ENCODE measurements around the gene NAT9.

Gene NAT9

DNA sequence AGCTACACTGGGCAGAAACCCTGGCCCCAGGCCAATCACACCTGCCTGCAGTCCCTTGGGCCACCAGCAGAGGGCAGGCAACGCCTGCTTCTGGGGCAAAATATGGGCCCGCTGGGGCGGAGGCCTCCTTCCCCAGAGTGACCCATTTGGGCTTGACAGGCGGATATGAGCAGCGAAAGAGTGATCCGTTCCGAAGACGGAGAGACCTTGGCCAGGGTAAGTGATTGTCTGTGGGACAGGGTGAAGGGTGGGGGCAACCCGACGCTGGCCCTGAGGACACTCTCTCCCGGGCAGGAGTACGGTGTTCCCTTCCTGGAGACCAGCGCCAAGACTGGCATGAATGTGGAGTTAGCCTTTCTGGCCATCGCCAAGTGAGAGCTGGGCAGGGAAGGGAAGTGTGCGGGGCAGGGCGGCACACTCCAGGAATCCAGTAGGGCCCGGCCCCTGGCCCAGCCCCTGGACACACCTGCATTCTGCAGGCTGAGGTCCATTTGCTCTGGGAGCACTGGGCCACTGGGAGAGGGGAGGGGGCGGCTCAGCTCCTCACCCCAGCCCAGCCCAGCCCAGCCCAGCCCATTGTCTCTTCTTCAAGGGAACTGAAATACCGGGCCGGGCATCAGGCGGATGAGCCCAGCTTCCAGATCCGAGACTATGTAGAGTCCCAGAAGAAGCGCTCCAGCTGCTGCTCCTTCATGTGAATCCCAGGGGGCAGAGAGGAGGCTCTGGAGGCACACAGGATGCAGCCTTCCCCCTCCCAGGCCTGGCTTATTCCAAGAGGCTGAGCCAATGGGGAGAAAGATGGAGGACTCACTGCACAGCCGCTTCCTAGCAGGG is 31.2 kb downstream of the NAT9 start:
- Histone ChIP-seq H3K9ac (ENCODE audit: low read length) (peak overlapping the region; percentile 34), H3K23ac (ENCODE audit: low read length) (no peak overlapping the region), H3K36me3 (ENCODE audit: control insufficient read depth, insufficient read depth, low read length) (no peaks in the 10 kb centered on the region), H3K4me1 (ENCODE audit: control insufficient read depth, low read depth, low read length) (peaks cover 23% of the 10 kb centered on the region), H3K27me3 (ENCODE audit: insufficient read depth, low read length, poor library complexity) (no peaks in the 10 kb centered on the region), H3K4me2 (ENCODE audit: low read length) (peak overlapping the region; percentile 19), H2BK120ac (ENCODE audit: low read depth, low read length) (no peak overlapping the region), H3K79me1 (ENCODE audit: low read length) (peaks cover 4% of the 10 kb centered on the region), H3K56ac (ENCODE audit: low read length) (peak overlapping the region; percentile 71), H3K27ac (ENCODE audit: low read depth, low read length) (no peak overlapping the region), H2AK5ac (ENCODE audit: low read length) (no peak overlapping the region), H3K79me2 (ENCODE audit: control insufficient read depth, insufficient read depth, low read length) (peaks cover 14% of the 10 kb centered on the region), H2BK5ac (ENCODE audit: low read length) (no peak overlapping the region), H4K5ac (ENCODE audit: low read length) (no peak overlapping the region), H3K4me3 (ENCODE audit: low read length) (no peak overlapping the region), H4K8ac (ENCODE audit: low read depth, low read length) (no peak overlapping the region), H3K4ac (ENCODE audit: low read depth, low read length) (no peak overlapping the region), H3K18ac (ENCODE audit: low read length) (peak overlapping the region; percentile 28), H2BK15ac (replicated peaks; ENCODE audit: low read depth) (no peak overlapping the region)
- WGBS (ENCODE audit: extremely low coverage, insufficient coverage, low lambda C conversion rate): no CpG with 5 or more reads among the region's 24 CpGs
- peak; percentile 93 for DNase-seq

DNA sequence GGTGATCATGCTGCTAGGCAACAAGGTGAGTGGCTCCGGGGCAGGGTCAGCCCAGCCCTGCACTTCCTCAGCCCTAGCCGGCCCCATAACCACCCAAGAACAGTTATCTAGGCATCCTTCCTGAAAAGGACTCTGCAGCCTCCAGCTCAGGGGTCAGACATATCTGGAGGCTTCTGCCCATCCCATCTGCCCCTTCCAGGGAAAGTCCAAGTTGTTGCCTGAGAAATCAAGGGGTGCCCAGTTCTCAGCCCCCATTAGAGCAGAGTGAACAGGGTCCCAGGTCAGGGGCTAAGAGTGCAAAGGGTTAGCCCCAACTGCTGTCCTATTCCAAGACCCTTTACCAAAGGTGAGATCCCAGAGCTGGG is 31.8 kb downstream of the NAT9 start:
- H2BK120ac ChIP-seq (ENCODE audit: low read depth, low read length): no peak overlapping the region
- no peak overlapping the region for H2AK5ac ChIP-seq (ENCODE audit: low read length)
- DNase-seq: no peak
- no peak overlapping the region for H3K23ac ChIP-seq (ENCODE audit: low read length)
- H4K5ac ChIP-seq (ENCODE audit: low read length): no peak overlapping the region
- peaks cover 23% of the 10 kb centered on the region for H3K4me1 ChIP-seq (ENCODE audit: control insufficient read depth, low read depth, low read length)
- no peak overlapping the region for H2BK5ac ChIP-seq (ENCODE audit: low read length)
- no peak overlapping the region for H3K4me2 ChIP-seq (ENCODE audit: low read length)
- H3K4me3 ChIP-seq (ENCODE audit: low read length): no peak overlapping the region
- no CpG with 5 or more reads among the region's 2 CpGs for WGBS (ENCODE audit: extremely low coverage, insufficient coverage, low lambda C conversion rate)
- no peak overlapping the region for H2BK15ac ChIP-seq (replicated peaks; ENCODE audit: low read depth)
- H3K56ac ChIP-seq (ENCODE audit: low read length): no peak overlapping the region
- H4K8ac ChIP-seq (ENCODE audit: low read depth, low read length): no peak overlapping the region
- H3K79me1 ChIP-seq (ENCODE audit: low read length): peaks cover 3% of the 10 kb centered on the region
- H3K4ac ChIP-seq (ENCODE audit: low read depth, low read length): no peak overlapping the region
- no peaks in the 10 kb centered on the region for H3K27me3 ChIP-seq (ENCODE audit: insufficient read depth, low read length, poor library complexity)
- H3K27ac ChIP-seq (ENCODE audit: low read depth, low read length): no peak overlapping the region
- peaks cover 8% of the 10 kb centered on the region for H3K79me2 ChIP-seq (ENCODE audit: control insufficient read depth, insufficient read depth, low read length)
- no peak overlapping the region for H3K9ac ChIP-seq (ENCODE audit: low read length)
- no peak overlapping the region for H3K18ac ChIP-seq (ENCODE audit: low read length)
- no peaks in the 10 kb centered on the region for H3K36me3 ChIP-seq (ENCODE audit: control insufficient read depth, insufficient read depth, low read length)

DNA sequence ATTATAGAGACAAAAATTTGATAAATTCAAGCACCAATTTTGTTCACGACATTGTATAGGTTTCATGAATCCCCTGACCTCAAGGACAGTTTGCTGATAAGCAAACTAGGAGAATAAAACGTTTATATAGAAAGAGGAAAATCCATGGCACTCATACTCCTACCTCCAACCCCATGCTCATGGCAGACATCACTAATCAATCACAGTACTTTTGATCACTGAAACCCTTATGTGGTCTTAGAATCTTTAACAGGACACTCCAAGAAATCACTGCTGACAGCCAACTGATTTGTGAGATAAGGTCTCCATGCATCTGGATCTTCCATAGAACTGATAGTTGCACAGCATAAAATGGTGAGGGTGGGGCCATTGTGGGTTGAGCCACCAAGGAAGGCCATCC is 32.4 kb downstream of the NAT9 start:
- DNase-seq: no peak
- peaks cover 23% of the 10 kb centered on the region for H3K4me1 ChIP-seq (ENCODE audit: control insufficient read depth, low read depth, low read length)
- H3K4ac ChIP-seq (ENCODE audit: low read depth, low read length): no peak overlapping the region
- H3K27me3 ChIP-seq (ENCODE audit: insufficient read depth, low read length, poor library complexity): no peaks in the 10 kb centered on the region
- peaks cover 2% of the 10 kb centered on the region for H3K79me2 ChIP-seq (ENCODE audit: control insufficient read depth, insufficient read depth, low read length)
- no peak overlapping the region for H4K8ac ChIP-seq (ENCODE audit: low read depth, low read length)
- no CpG with 5 or more reads among the region's 2 CpGs for WGBS (ENCODE audit: extremely low coverage, insufficient coverage, low lambda C conversion rate)
- no peak overlapping the region for H3K56ac ChIP-seq (ENCODE audit: low read length)
- no peak overlapping the region for H3K18ac ChIP-seq (ENCODE audit: low read length)
- H3K4me2 ChIP-seq (ENCODE audit: low read length): no peak overlapping the region
- H3K27ac ChIP-seq (ENCODE audit: low read depth, low read length): no peak overlapping the region
- peaks cover 2% of the 10 kb centered on the region for H3K79me1 ChIP-seq (ENCODE audit: low read length)
- H4K5ac ChIP-seq (ENCODE audit: low read length): no peak overlapping the region
- H2BK120ac ChIP-seq (ENCODE audit: low read depth, low read length): no peak overlapping the region
- no peak overlapping the region for H2BK5ac ChIP-seq (ENCODE audit: low read length)
- no peak overlapping the region for H2BK15ac ChIP-seq (replicated peaks; ENCODE audit: low read depth)
- H3K4me3 ChIP-seq (ENCODE audit: low read length): no peak overlapping the region
- H2AK5ac ChIP-seq (ENCODE audit: low read length): no peak overlapping the region
- H3K9ac ChIP-seq (ENCODE audit: low read length): no peak overlapping the region
- no peak overlapping the region for H3K23ac ChIP-seq (ENCODE audit: low read length)
- no peaks in the 10 kb centered on the region for H3K36me3 ChIP-seq (ENCODE audit: control insufficient read depth, insufficient read depth, low read length)

DNA sequence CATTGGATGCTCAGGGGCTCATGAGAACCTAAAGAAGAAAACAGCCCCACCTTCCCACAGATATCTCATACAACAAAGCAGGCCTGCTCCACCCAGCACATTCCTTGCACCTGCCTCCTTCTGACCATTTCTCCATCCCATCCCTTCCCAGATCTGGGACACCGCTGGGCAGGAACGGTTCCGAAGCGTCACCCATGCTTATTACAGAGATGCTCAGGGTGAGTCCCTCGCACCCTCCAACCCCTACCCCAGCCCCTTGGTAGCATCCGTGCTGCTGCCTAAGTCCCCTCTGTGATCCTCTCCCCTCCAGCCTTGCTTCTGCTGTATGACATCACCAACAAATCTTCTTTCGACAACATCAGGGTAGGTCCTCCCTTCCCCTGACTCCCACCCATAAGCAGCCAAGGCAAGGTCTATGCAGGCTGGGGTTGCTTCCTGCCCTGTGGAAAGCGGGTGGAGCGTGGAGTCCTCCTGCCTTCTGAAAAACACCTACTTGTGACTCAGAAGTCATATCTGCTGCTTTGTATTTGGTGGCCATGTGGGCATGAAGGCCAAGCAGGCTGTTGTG is 33.1 kb downstream of the NAT9 start:
- DNase-seq: no peak
- H3K23ac ChIP-seq (ENCODE audit: low read length): no peak overlapping the region
- no peak overlapping the region for H2BK120ac ChIP-seq (ENCODE audit: low read depth, low read length)
- H3K18ac ChIP-seq (ENCODE audit: low read length): no peak overlapping the region
- H3K36me3 ChIP-seq (ENCODE audit: control insufficient read depth, insufficient read depth, low read length): no peaks in the 10 kb centered on the region
- H2AK5ac ChIP-seq (ENCODE audit: low read length): no peak overlapping the region
- H3K27ac ChIP-seq (ENCODE audit: low read depth, low read length): no peak overlapping the region
- no peaks in the 10 kb centered on the region for H3K79me2 ChIP-seq (ENCODE audit: control insufficient read depth, insufficient read depth, low read length)
- no peak overlapping the region for H2BK5ac ChIP-seq (ENCODE audit: low read length)
- no peak overlapping the region for H2BK15ac ChIP-seq (replicated peaks; ENCODE audit: low read depth)
- no peak overlapping the region for H3K56ac ChIP-seq (ENCODE audit: low read length)
- no peak overlapping the region for H3K9ac ChIP-seq (ENCODE audit: low read length)
- WGBS (ENCODE audit: extremely low coverage, insufficient coverage, low lambda C conversion rate): no CpG with 5 or more reads among the region's 9 CpGs
- H3K79me1 ChIP-seq (ENCODE audit: low read length): no peaks in the 10 kb centered on the region
- H3K4ac ChIP-seq (ENCODE audit: low read depth, low read length): no peak overlapping the region
- H3K4me2 ChIP-seq (ENCODE audit: low read length): no peak overlapping the region
- H3K27me3 ChIP-seq (ENCODE audit: insufficient read depth, low read length, poor library complexity): no peaks in the 10 kb centered on the region
- no peak overlapping the region for H4K8ac ChIP-seq (ENCODE audit: low read depth, low read length)
- H4K5ac ChIP-seq (ENCODE audit: low read length): no peak overlapping the region
- H3K4me3 ChIP-seq (ENCODE audit: low read length): no peak overlapping the region
- H3K4me1 ChIP-seq (ENCODE audit: control insufficient read depth, low read depth, low read length): peaks cover 23% of the 10 kb centered on the region

DNA sequence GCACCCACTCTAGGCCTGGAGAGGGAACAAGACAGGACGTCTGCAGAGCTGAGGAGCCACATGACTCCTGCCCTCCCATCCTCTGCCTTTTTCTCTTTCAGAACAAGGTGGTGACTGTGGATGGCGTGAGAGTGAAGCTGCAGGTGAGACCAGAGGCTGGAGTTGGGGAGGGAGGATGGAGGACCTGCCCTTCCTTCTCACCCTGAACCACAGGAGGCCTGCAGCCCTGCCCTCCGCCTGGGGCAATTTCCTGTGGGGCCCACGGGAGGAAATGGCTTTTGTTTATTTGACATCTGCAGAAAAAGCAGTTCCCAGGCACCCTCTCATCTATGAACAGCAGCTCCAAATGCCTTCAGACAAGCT is 34.0 kb downstream of the NAT9 start:
- H3K36me3 ChIP-seq (ENCODE audit: control insufficient read depth, insufficient read depth, low read length): no peaks in the 10 kb centered on the region
- peak overlapping the region; percentile 13 for H2AK5ac ChIP-seq (ENCODE audit: low read length)
- no peaks in the 10 kb centered on the region for H3K27me3 ChIP-seq (ENCODE audit: insufficient read depth, low read length, poor library complexity)
- no peak overlapping the region for H4K8ac ChIP-seq (ENCODE audit: low read depth, low read length)
- H2BK15ac ChIP-seq (replicated peaks; ENCODE audit: low read depth): no peak overlapping the region
- H3K27ac ChIP-seq (ENCODE audit: low read depth, low read length): no peak overlapping the region
- no peak overlapping the region for H2BK120ac ChIP-seq (ENCODE audit: low read depth, low read length)
- H3K9ac ChIP-seq (ENCODE audit: low read length): no peak overlapping the region
- H3K18ac ChIP-seq (ENCODE audit: low read length): no peak overlapping the region
- peak overlapping the region; percentile 89 for H3K23ac ChIP-seq (ENCODE audit: low read length)
- H3K4me3 ChIP-seq (ENCODE audit: low read length): no peak overlapping the region
- H3K56ac ChIP-seq (ENCODE audit: low read length): peak overlapping the region; percentile 66
- H3K4me2 ChIP-seq (ENCODE audit: low read length): no peak overlapping the region
- no peaks in the 10 kb centered on the region for H3K79me2 ChIP-seq (ENCODE audit: control insufficient read depth, insufficient read depth, low read length)
- no peak overlapping the region for H2BK5ac ChIP-seq (ENCODE audit: low read length)
- no peak overlapping the region for H3K4ac ChIP-seq (ENCODE audit: low read depth, low read length)
- H3K79me1 ChIP-seq (ENCODE audit: low read length): no peaks in the 10 kb centered on the region
- DNase-seq: no peak
- peaks cover 17% of the 10 kb centered on the region for H3K4me1 ChIP-seq (ENCODE audit: control insufficient read depth, low read depth, low read length)
- whole genome bisulfite sequencing (ENCODE audit: extremely low coverage, insufficient coverage, low lambda C conversion rate): no CpG with 5 or more reads among the region's 4 CpGs
- no peak overlapping the region for H4K5ac ChIP-seq (ENCODE audit: low read length)
